HepG2 (cell line): ENCODE results near the gene OTOGL. TPM values are rescaled to one million over a fixed set of nuclear protein-coding genes. Genes with fewer than 3 reads are reported as not detected.

ENCODE experiments used
- ATAC-seq: fragments of 200-7000 bp; cut with Tn5 transposase; 3 replicates; pipeline ENCODE4 v1.9.1; 2020; ENCODE audit warnings: mild to moderate bottlenecking, moderate library complexity
- BruUV-seq: library from RNA; stranded (reverse); fragments of 400-500 nt; replicated peaks from 2 replicates; lab custom pipeline; 2021; lab: Mats Ljungman, UMichigan
- CTCF ChIA-PET: fragments of 300-600 bp; formaldehyde crosslinking; extraction: SDS; loops from one replicate; lab custom pipeline; 2021; ENCODE audit warnings: low total read pairs, inconsistent platforms, low intra/inter-chr PET ratio; lab: Yijun Ruan, JAX
- POLR2A ChIA-PET: fragments of 350-600 bp; sonication (Branson Sonifier 250); formaldehyde crosslinking; loops from one replicate; lab custom pipeline; 2020; ENCODE audit warnings: antibody characterized with exemption, inconsistent platforms; lab: Yijun Ruan, JAX
- DNase-seq: peaks from one replicate; pipeline ENCODE4 v3.0.0-alpha.2; 2015; ENCODE audit warnings: low spot score
- FAIRE-seq: peaks from 3 replicates; lab custom pipeline; 2011; peaks lifted over from hg19 to GRCh38; lab: Jason Lieb, UNC
- H2AFZ ChIP-seq: one replicate; pipeline ENCODE4 v1.6.1; 2011; ENCODE audit warnings: low read length, inconsistent platforms
- H3K27ac ChIP-seq: fragments of 300-600 bp; 3 replicates; pipeline ENCODE4 v1.8.0; 2011; ENCODE audit warnings: mixed run types, mild to moderate bottlenecking, mixed read lengths, low read length, inconsistent platforms; ENCODE audit not compliant: insufficient read depth; ENCODE audit errors: extremely low read length
- H3K27me3 ChIP-seq, 2 experiments: fragments of 200-600 bp in 1 of 2; 2 replicates in 1 of 2; 3 replicates in 1 of 2; pipeline versions ENCODE4 v1.6.0 to v1.8.0; 2011; ENCODE audit warnings: low read length in 2 of 2, mild to moderate bottlenecking in 2 of 2, moderate library complexity in 2 of 2, inconsistent platforms in 1 of 2; ENCODE audit not compliant: insufficient read depth in 2 of 2, control insufficient read depth in 1 of 2
- H3K36me3 ChIP-seq, 2 experiments: fragments of 200-600 bp in 1 of 2; replicated peaks in 1 of 2; 2 replicates in 1 of 2; 3 replicates in 1 of 2; pipeline versions ENCODE4 v1.5.1 to v1.8.0; 2011; ENCODE audit warnings: low read length in 2 of 2, inconsistent platforms in 1 of 2; ENCODE audit not compliant: insufficient read depth in 2 of 2, control insufficient read depth in 1 of 2
- H3K4me1 ChIP-seq: 2 replicates; pipeline ENCODE4 v1.5.1; 2012; ENCODE audit warnings: low read length, inconsistent platforms; ENCODE audit not compliant: insufficient read depth
- H3K4me2 ChIP-seq: 2 replicates; pipeline ENCODE4 v1.6.0; 2011; ENCODE audit warnings: low read depth, low read length, inconsistent platforms
- H3K4me3 ChIP-seq, 3 experiments: fragments of 200-600 bp in 1 of 3; sonication (generic), shearing (Covaris generic) in 1 of 3; replicated peaks in 1 of 3; 2 replicates each; pipeline ENCODE4 v1.5.1; 2011 to 2016; ENCODE audit warnings: low read length in 3 of 3, inconsistent platforms in 2 of 3, low read depth in 2 of 3, mild to moderate bottlenecking in 2 of 3, control low read depth in 1 of 3, mixed read lengths in 1 of 3; ENCODE audit not compliant: insufficient read depth in 1 of 3
- H3K79me2 ChIP-seq: one replicate; pipeline ENCODE4 v1.6.1; 2011; ENCODE audit warnings: low read length, inconsistent platforms; ENCODE audit not compliant: insufficient read depth
- H3K9ac ChIP-seq: 2 replicates; pipeline ENCODE4 v1.6.0; 2011; ENCODE audit warnings: mild to moderate bottlenecking, low read depth, low read length, inconsistent platforms; ENCODE audit not compliant: insufficient read depth
- H3K9me3 ChIP-seq: 2 replicates; pipeline ENCODE4 v1.5.1; 2012; ENCODE audit warnings: mild to moderate bottlenecking, low read length
- H4K20me1 ChIP-seq: 2 replicates; pipeline ENCODE4 v1.6.0; 2011; ENCODE audit warnings: inconsistent platforms, mild to moderate bottlenecking, low read length, moderate library complexity; ENCODE audit not compliant: insufficient read depth
- CCAR2 ChIP-seq: fragments of 200-400 bp; formaldehyde crosslinking; optimal IDR thresholded peaks from 2 replicates; pipeline ENCODE3; 2018; ENCODE audit warnings: low read depth, mild to moderate bottlenecking, low read length, moderate library complexity
- MED13 ChIP-seq: sonication (generic); formaldehyde crosslinking; IDR thresholded peaks from 2 replicates; pipeline ENCODE4 v1.5.0; 2020; ENCODE audit warnings: missing genetic modification reagents
- NFYB ChIP-seq: sonication (generic); formaldehyde crosslinking; IDR thresholded peaks from 2 replicates; pipeline ENCODE4 v1.4.0; 2020; ENCODE audit warnings: missing genetic modification reagents
- SMAD9 ChIP-seq: sonication (generic); formaldehyde crosslinking; IDR thresholded peaks from 2 replicates; pipeline ENCODE4 v1.5.1; 2020; ENCODE audit warnings: mild to moderate bottlenecking, missing genetic modification reagents
- SYNCRIP ChIP-seq: fragments of 200-400 bp; formaldehyde crosslinking; IDR thresholded peaks from 2 replicates; pipeline ENCODE4 v1.6.1; 2018; ENCODE audit warnings: mild to moderate bottlenecking, low read depth, low read length; ENCODE audit not compliant: insufficient read depth
- YEATS2 ChIP-seq: sonication (generic); formaldehyde crosslinking; IDR thresholded peaks from 2 replicates; pipeline ENCODE4 v1.4.0; 2020; ENCODE audit warnings: missing genetic modification reagents, borderline replicate concordance
- ZBTB7B ChIP-seq: sonication (generic); formaldehyde crosslinking; IDR thresholded peaks from 2 replicates; pipeline ENCODE4 v1.4.0; 2020; ENCODE audit warnings: missing genetic modification reagents
- ZNF331 ChIP-seq: sonication (generic); formaldehyde crosslinking; IDR thresholded peaks from 2 replicates; pipeline ENCODE4 v1.4.0; 2020; ENCODE audit warnings: missing genetic modification reagents
- ZNF333 ChIP-seq: sonication (generic); formaldehyde crosslinking; IDR thresholded peaks from 2 replicates; pipeline ENCODE4 v1.4.0; 2020; ENCODE audit warnings: mild to moderate bottlenecking, missing genetic modification reagents, borderline replicate concordance
- ZNF432 ChIP-seq: sonication (generic); formaldehyde crosslinking; IDR thresholded peaks from 2 replicates; pipeline ENCODE4 v1.5.0; 2020; ENCODE audit warnings: missing genetic modification reagents, mild to moderate bottlenecking, borderline replicate concordance
- ZNF850 ChIP-seq: sonication (generic); formaldehyde crosslinking; conservative IDR thresholded peaks from 2 replicates; pipeline ENCODE4 v1.9.0; 2021; ENCODE audit warnings: mild to moderate bottlenecking, missing genetic modification reagents
- ZSCAN30 ChIP-seq: sonication (generic); formaldehyde crosslinking; IDR thresholded peaks from 2 replicates; pipeline ENCODE4 v1.5.0; 2020; ENCODE audit warnings: mild to moderate bottlenecking, missing genetic modification reagents
- WGBS: methylation state at CpG from one replicate; pipeline ENCODE4 v1.1.6; 2017; ENCODE audit warnings: low lambda C conversion rate; 5-methylcytosine and 5-hydroxymethylcytosine counted together
- in situ Hi-C: cut with HindIII; loops from 2 replicates; pipeline ENCODE4 v1.10.0; 2017; ENCODE audit warnings: low pct_unique_long_range_greater_than_20kb; ENCODE audit not compliant: extremely low pct_ligation_motif_present
- intact Hi-C: fragments of 100-400 bp; cut with micrococcal nuclease; formaldehyde crosslinking; loops from one replicate; pipeline ENCODE4 v1.10.0; 2022; ENCODE audit not compliant: unreplicated experiment
- polyA plus RNA-seq, 8 experiments: library from polyadenylated mRNA; depleted of rRNA in 3 of 8; stranded (reverse) in 7 of 8; unstranded in 1 of 8; fragments of >200 nt; fragmentation: Illumina TruSeq in 4 of 8; extraction: Trizol in 4 of 8; gene quantifications; 2 replicates each; pipeline versions ENCODE4 v1.2.1 to v1.2.3, GENCODE V29; 2011 to 2016; ENCODE audit warnings: low read depth in 4 of 8, missing spikeins in 1 of 8, mixed read lengths in 1 of 8; ENCODE audit not compliant: insufficient read depth in 1 of 8
- total RNA-seq, 5 experiments: library from RNA; depleted of rRNA; stranded (reverse); fragments of >200 nt; fragmentation: Illumina TruSeq; extraction: Trizol; gene quantifications; 2 replicates each; pipeline ENCODE4 v1.2.3, GENCODE V29; 2016; ENCODE audit warnings: low read depth in 1 of 5
- TF ChIP-seq, protein P1 (sequence below): sonication (generic); formaldehyde crosslinking; IDR thresholded peaks from 2 replicates; pipeline ENCODE4 v1.5.1; 2020; ENCODE audit warnings: missing genetic modification reagents, mild to moderate bottlenecking, borderline replicate concordance
- TF ChIP-seq, protein P2 (sequence below): sonication (generic); formaldehyde crosslinking; IDR thresholded peaks from 2 replicates; pipeline ENCODE4 v1.5.0; 2020; ENCODE audit warnings: mild to moderate bottlenecking, missing genetic modification reagents, borderline replicate concordance
- TF ChIP-seq, protein P3 (sequence below): IDR thresholded peaks from 2 replicates; pipeline ENCODE4 v1.6.1; 2016; ENCODE audit warnings: mild to moderate bottlenecking, missing biosample characterization, missing genetic modification reagents
- TF ChIP-seq, protein P4 (sequence below): sonication (generic); formaldehyde crosslinking; IDR thresholded peaks from 2 replicates; pipeline ENCODE4 v1.4.0; 2020; ENCODE audit warnings: missing genetic modification reagents, borderline replicate concordance

Gene OTOGL
- total and polyA plus RNA-seq, 2 of the 13 experiments (the other 11 are each of a cell fraction or from before 2014, with no cell fraction given): not detected

DNA sequence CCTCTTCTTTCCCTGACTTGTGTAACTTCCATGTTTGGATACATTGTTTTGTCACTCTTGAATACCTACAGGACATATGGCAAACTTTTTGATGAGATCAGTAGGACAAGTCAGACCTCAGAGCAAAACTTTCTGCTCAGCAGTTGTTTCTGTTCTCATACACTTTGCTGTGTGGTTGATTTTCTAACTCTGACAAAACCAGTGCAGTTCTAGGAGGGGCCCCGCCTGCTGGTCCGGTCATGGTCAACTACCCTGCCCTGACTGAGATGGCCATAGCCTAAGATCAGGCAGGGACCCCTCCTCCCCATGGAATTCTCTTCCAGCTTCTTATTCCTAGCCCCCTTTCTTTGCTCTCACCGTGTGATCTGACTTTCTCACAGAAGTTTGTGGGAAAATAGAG lies 92.8 kb downstream of the OTOGL start (continued):
- TF ChIP-seq, protein P1, sequence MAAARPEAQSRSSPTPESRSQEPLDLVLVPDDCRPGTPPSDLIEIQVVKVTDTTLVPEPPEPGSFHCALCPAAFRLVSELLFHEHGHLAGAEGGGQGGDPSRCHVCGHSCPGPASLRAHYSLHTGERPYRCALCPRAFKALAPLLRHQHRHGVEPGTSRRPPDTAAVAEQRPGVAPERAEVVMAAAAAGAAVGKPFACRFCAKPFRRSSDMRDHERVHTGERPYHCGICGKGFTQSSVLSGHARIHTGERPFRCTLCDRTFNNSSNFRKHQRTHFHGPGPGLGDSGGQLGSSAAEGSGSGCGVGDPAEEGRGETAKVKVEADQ (CRISPR knock-in tag): no peak
- no peak for TF ChIP-seq ZNF331 (CRISPR knock-in tag)

DNA sequence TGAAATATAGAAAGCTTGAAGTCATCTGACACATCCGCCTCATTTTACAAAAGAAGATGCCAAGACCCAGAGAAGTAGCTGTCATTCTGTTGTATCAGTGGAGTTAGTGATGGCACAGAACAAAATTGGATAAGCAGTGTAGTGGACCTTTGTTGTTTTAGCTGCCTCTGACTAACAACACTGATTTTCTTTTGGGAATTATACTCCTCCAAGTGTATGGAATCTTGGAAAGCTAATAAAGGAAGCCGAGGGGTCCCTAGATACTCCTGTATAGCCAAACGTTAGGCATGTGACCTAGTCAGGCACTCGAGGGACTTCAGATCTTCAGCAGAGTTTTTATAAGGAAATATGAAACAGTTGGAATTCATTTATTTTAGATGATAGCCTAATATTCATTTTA lies 94.5 kb downstream of the OTOGL start:
- no peaks in the 10 kb centered on the region for H3K27me3 ChIP-seq
- no peaks in the 10 kb centered on the region for H4K20me1 ChIP-seq
- H3K9ac ChIP-seq: no peak overlapping the region
- ATAC-seq (no peak), DNase-seq (no peak), FAIRE-seq (no peak)
- BruUV-seq: no TSS peak
- H3K36me3 ChIP-seq: no peaks in the 10 kb centered on the region
- no peak overlapping the region for H3K27ac ChIP-seq
- WGBS: 4% methylated on average over 4 of the region's 4 CpGs
- no peak overlapping the region for H3K4me2 ChIP-seq
- ChIA-PET POLR2A (no interaction called here), CTCF (no interaction called here)
- intact Hi-C loops: no loop called here
- H3K79me2 ChIP-seq: no peaks in the 10 kb centered on the region
- no peaks in the 10 kb centered on the region for H3K4me1 ChIP-seq
- H3K4me3 ChIP-seq: no peak overlapping the region
- no peak overlapping the region for H2AFZ ChIP-seq
- H3K9me3 ChIP-seq: no peaks in the 10 kb centered on the region
- in situ Hi-C loops: loop anchor here (5.0 to 25.0 kb wide), 2 partner anchors 78 to 407 kb away; no protein-coding TSS in a partner anchor
- TF ChIP-seq CCAR2 (no peak), SYNCRIP (no peak), ZNF850 (no peak), NFYB (CRISPR knock-in tag) (no peak), SMAD9 (CRISPR knock-in tag) (no peak), YEATS2 (CRISPR knock-in tag) (no peak), ZBTB7B (CRISPR knock-in tag) (no peak), ZNF432 (CRISPR knock-in tag) (no peak), MED13 (CRISPR knock-in tag) (no peak), ZSCAN30 (CRISPR knock-in tag) (no peak), ZNF333 (CRISPR knock-in tag) (no peak)
- TF ChIP-seq, protein P2, sequence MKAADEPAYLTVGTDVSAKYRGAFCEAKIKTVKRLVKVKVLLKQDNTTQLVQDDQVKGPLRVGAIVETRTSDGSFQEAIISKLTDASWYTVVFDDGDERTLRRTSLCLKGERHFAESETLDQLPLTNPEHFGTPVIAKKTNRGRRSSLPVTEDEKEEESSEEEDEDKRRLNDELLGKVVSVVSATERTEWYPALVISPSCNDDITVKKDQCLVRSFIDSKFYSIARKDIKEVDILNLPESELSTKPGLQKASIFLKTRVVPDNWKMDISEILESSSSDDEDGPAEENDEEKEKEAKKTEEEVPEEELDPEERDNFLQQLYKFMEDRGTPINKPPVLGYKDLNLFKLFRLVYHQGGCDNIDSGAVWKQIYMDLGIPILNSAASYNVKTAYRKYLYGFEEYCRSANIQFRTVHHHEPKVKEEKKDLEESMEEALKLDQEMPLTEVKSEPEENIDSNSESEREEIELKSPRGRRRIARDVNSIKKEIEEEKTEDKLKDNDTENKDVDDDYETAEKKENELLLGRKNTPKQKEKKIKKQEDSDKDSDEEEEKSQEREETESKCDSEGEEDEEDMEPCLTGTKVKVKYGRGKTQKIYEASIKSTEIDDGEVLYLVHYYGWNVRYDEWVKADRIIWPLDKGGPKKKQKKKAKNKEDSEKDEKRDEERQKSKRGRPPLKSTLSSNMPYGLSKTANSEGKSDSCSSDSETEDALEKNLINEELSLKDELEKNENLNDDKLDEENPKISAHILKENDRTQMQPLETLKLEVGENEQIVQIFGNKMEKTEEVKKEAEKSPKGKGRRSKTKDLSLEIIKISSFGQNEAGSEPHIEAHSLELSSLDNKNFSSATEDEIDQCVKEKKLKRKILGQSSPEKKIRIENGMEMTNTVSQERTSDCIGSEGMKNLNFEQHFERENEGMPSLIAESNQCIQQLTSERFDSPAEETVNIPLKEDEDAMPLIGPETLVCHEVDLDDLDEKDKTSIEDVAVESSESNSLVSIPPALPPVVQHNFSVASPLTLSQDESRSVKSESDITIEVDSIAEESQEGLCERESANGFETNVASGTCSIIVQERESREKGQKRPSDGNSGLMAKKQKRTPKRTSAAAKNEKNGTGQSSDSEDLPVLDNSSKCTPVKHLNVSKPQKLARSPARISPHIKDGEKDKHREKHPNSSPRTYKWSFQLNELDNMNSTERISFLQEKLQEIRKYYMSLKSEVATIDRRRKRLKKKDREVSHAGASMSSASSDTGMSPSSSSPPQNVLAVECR (CRISPR knock-in tag): no peak
- TF ChIP-seq, protein P3, sequence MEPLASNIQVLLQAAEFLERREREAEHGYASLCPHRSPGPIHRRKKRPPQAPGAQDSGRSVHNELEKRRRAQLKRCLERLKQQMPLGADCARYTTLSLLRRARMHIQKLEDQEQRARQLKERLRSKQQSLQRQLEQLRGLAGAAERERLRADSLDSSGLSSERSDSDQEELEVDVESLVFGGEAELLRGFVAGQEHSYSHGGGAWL (CRISPR knock-in tag): no peak
- TF ChIP-seq, protein P4, sequence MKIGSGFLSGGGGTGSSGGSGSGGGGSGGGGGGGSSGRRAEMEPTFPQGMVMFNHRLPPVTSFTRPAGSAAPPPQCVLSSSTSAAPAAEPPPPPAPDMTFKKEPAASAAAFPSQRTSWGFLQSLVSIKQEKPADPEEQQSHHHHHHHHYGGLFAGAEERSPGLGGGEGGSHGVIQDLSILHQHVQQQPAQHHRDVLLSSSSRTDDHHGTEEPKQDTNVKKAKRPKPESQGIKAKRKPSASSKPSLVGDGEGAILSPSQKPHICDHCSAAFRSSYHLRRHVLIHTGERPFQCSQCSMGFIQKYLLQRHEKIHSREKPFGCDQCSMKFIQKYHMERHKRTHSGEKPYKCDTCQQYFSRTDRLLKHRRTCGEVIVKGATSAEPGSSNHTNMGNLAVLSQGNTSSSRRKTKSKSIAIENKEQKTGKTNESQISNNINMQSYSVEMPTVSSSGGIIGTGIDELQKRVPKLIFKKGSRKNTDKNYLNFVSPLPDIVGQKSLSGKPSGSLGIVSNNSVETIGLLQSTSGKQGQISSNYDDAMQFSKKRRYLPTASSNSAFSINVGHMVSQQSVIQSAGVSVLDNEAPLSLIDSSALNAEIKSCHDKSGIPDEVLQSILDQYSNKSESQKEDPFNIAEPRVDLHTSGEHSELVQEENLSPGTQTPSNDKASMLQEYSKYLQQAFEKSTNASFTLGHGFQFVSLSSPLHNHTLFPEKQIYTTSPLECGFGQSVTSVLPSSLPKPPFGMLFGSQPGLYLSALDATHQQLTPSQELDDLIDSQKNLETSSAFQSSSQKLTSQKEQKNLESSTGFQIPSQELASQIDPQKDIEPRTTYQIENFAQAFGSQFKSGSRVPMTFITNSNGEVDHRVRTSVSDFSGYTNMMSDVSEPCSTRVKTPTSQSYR (CRISPR knock-in tag): no peak
